Measurements from ENCODE around the gene TSPAN18.

- TF ChIP-seq CTCF (IDR thresholded peaks at IDR 0.05) (no peak), POLR2A (IDR thresholded peaks at IDR 0.05) (no peak)
Measured at GRCh38 chr11:44833221-44833876, 106.6 kb downstream of the TSPAN18 start.

Data from vagina (tissue), 2 donors.